Measurements from ENCODE around the gene MLLT10. TPM values are rescaled to one million over a fixed set of nuclear protein-coding genes. Genes with fewer than 3 reads are reported as not detected.
A peak's percentile ranks its signal among the peaks of the same experiment; 100 is the strongest.
"Not testable (repeated sequence)": the region's sequence is repeated elsewhere in the genome, so short reads cannot be mapped to it uniquely, and the experiment has no call there.

MLLT10 gene
- total RNA-seq, 2 experiments from 2014 or later, result 33.9 to 36.2 TPM

DNA sequence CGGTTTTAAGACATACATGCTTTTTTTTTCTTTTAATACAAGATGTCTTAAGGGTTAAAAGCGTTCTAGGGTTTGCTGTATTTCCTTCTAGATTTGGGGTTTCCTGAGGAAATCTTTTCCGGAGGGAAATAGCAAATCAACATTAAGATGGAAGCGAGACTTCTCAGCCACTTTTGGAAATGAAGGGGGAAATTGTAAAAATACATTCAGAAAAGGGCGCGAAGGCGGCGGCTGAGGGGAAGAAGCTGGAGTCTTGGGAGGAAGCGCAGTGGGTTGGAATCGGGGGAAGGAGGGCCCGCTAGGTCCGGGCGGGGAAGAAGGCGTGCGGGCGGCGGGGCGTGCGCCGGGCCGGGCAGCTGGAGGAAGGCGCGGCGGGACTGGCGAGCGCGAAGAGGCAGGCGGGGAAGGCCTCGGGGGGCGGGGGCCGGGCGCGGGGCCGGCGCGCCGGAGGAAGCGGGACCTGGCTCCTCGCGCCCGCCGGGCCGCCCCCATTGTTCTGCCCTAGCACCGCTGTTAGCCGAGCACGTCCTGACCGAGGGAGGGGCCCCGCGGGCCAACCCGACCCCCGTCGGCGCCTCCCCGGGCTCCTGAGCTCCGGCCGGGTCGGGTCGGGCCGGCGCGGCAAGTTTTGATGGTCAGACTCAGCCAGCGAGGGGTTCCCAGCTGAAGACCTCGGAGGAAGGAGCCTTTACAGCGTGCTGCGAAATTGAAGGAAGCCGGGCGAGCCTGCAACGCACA is 7.0 kb upstream of the MLLT10 start:
- H3K4me1 Mint-ChIP-seq, result peaks cover 30% of the 10 kb centered on the region
- no peaks in the 10 kb centered on the region for H3K9me3 Mint-ChIP-seq
- H3K36me3 Mint-ChIP-seq, result no peaks in the 10 kb centered on the region
- DNase-seq, result peak; percentile 56
- H3K27me3 Mint-ChIP-seq, result peaks cover 63% of the 10 kb centered on the region
- H3K27ac Mint-ChIP-seq, result peak overlapping the region; percentile 91
- peak overlapping the region; percentile 87 for H3K4me3 Mint-ChIP-seq

DNA sequence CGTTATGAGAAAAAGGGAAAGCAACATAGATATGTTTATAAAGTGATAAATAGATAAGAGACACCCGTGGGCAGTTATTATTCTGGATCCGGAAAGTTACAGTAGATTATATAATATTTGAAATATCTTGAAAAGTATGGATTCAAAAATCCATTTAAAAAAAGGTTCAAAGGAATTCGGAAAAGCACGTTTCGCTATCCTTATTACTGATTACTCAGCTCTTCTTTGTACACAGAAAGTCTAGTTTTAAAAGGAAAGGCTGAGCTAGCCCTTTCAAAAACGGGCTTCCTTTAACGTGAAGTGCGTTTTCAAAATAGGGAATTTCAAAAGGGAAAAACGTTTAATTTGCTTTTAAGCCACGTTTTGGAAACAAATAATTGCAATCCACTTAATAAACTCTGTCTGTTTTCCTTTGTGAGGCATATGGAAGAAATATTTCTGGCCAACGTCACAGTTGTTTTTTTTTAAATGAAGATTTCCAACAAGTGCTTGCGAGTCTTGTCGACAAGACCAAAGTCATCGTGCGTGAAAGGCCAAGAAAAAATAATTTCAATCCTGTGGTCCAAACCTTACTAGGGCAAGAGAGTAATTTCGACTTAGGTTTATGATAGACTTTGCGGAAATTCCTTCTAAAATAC is 6.3 kb upstream of the MLLT10 start:
- Mint-ChIP-seq H3K27ac (peak overlapping the region; percentile 72), H3K27me3 (peaks cover 60% of the 10 kb centered on the region)

DNA sequence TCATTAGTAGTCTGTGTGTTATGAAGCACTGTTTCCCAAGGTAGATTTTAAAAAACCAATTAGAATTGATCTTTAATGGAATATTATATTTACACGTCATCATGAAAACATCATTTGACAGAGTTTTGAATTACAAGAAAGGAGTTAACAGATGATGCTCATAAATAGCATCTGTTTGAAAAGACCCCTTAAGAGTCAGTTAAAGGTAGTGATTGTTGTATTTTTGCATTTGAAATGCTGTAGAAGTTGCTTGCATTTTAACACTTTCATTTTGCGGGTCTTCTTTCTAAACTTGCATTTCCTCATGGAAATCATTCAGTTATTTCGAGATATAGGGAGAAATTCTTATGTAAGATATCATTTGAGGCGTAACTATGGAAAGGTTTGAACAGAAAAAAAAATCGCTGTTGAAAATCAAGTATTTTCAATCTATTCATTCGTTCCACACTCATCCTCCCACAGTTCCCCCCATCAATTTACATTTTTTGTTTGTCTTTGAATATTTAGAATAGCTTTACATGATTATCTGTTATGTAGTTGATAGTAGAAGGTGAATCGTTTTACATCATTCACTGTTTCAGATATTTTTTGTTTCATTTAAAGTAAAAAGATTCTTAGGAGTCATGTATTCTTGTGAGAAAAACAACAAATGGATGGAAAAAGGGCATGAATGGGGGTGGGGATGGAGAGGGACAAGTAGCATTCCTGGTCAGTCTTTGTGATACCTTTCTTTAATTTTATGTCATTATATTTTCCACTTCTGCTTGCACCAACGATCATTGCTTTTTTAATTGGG is 5.6 kb upstream of the MLLT10 start:
- no peak for DNase-seq
- Mint-ChIP-seq H3K9me3 (no peaks in the 10 kb centered on the region), H3K27ac (no peak overlapping the region), H3K27me3 (peaks cover 53% of the 10 kb centered on the region), H3K4me3 (no peak overlapping the region), H3K36me3 (no peaks in the 10 kb centered on the region), H3K4me1 (peaks cover 38% of the 10 kb centered on the region)

More for the DNA sequence above, 6.3 kb upstream of the MLLT10 start:
- DNase-seq, result no peak
- Mint-ChIP-seq H3K4me1 (peaks cover 31% of the 10 kb centered on the region), H3K9me3 (no peaks in the 10 kb centered on the region), H3K4me3 (peak overlapping the region; percentile 68), H3K36me3 (no peaks in the 10 kb centered on the region)

DNA sequence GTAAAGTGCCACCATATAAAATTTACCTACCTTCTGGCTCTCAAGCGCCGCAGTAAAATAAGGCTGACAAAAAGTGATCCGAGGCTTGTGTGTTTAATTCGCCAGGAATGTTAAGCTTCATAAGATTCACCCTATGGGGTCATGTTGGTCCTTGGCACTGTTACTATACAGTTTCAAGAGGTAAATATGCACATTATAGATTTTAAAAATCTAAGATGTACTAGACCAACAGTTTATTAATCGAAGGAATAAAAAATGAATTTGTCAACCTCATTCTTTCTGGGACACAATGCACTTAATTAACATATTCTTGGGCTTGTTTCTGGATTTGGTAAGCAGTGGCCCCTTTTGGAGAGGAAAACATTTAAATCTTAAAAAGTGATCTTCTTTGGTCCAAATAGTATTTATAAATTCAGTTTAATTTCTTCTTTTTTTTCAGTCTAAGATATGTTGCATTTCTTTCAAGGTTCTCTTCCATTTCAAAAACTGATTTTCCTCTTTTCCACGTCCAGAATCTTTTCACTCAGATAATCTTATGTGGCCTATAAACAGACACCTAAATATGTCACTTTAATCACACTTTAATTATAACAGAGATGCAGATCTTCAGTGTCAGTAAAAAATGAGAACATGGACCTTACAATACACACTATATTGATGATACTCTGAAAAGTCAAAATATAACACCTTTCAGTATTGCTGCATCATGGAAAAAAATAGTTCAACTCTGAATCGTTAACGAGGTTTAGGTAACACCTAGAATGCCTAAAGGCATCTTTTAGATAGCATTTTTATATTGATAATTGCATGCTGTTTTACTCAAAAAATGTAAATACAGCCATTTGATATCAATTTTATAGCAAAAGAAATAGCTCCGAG is 4.8 kb upstream of the MLLT10 start:
- no peaks in the 10 kb centered on the region for H3K36me3 Mint-ChIP-seq
- H3K27me3 Mint-ChIP-seq, result peaks cover 44% of the 10 kb centered on the region
- no peaks in the 10 kb centered on the region for H3K9me3 Mint-ChIP-seq
- DNase-seq, result no peak
- H3K4me3 Mint-ChIP-seq, result no peak overlapping the region
- no peak overlapping the region for H3K27ac Mint-ChIP-seq
- H3K4me1 Mint-ChIP-seq, result peaks cover 39% of the 10 kb centered on the region

DNA sequence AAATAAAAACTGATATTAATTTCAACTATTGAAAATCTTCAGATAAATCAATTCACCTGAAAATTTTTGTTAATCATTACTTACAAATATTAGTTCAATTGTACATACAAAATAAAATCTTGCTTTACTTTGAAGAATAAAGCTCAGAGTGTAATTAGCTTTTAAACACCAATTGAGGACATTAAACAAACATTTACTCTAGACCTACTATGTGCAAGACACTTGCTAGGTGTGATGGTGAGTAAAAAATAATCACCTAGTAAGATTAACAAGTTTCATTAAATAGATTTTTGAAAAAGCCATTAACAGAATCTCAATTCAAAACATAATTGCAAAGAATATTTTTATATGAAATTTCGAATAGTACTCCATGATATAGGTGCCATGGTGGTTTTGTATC is 3.9 kb upstream of the MLLT10 start:
- Mint-ChIP-seq H3K27ac (no peak overlapping the region), H3K9me3 (no peaks in the 10 kb centered on the region), H3K4me3 (no peak overlapping the region), H3K4me1 (peaks cover 32% of the 10 kb centered on the region), H3K27me3 (peaks cover 35% of the 10 kb centered on the region), H3K36me3 (no peaks in the 10 kb centered on the region)
- DNase-seq, result no peak

DNA sequence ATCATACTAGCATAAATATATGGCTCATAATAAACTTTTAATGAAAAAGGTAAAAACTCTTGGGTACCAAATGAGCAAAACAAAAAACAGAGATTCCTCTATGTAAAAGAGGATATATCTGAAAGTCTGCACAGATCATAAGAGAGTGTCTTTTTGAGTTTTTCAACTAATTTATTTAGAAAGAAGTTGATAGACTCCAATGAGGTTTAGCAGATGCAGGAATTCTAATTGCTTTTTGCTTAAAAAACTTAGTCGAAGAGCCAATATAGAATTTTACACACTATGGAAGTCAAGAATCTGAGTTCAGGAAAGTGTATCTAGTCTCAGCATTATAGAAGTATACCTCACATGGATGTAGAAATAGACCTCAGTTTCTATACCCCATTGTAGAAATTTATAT is 3.4 kb upstream of the MLLT10 start:
- peaks cover 31% of the 10 kb centered on the region for H3K4me1 Mint-ChIP-seq
- H3K27ac Mint-ChIP-seq, result no peak overlapping the region
- H3K36me3 Mint-ChIP-seq, result peaks cover 3% of the 10 kb centered on the region
- no peaks in the 10 kb centered on the region for H3K9me3 Mint-ChIP-seq
- DNase-seq, result no peak
- H3K4me3 Mint-ChIP-seq, result no peak overlapping the region
- peaks cover 31% of the 10 kb centered on the region for H3K27me3 Mint-ChIP-seq

DNA sequence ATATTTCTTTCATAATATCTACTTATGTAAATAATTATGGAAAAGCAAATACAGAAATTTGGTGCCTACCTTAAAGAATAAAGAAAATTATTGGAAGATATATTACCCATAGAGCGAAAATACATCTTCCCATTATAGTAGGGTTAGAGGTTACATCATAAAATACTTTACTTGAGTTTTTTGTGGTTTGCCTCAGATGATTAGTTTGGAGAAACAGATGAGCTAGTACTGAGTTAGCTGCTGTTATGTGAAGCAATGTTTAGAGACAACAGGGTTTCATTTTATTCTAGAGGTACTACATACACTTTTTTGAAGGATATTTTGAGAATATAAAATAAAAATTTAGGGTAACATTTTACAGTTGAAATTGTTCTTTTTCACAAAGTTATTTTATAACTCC is 2.9 kb upstream of the MLLT10 start:
- H3K9me3 Mint-ChIP-seq, result no peaks in the 10 kb centered on the region
- H3K36me3 Mint-ChIP-seq, result peaks cover 4% of the 10 kb centered on the region
- peaks cover 27% of the 10 kb centered on the region for H3K27me3 Mint-ChIP-seq
- no peak for DNase-seq
- no peak overlapping the region for H3K27ac Mint-ChIP-seq
- H3K4me3 Mint-ChIP-seq, result no peak overlapping the region
- H3K4me1 Mint-ChIP-seq, result peaks cover 31% of the 10 kb centered on the region

DNA sequence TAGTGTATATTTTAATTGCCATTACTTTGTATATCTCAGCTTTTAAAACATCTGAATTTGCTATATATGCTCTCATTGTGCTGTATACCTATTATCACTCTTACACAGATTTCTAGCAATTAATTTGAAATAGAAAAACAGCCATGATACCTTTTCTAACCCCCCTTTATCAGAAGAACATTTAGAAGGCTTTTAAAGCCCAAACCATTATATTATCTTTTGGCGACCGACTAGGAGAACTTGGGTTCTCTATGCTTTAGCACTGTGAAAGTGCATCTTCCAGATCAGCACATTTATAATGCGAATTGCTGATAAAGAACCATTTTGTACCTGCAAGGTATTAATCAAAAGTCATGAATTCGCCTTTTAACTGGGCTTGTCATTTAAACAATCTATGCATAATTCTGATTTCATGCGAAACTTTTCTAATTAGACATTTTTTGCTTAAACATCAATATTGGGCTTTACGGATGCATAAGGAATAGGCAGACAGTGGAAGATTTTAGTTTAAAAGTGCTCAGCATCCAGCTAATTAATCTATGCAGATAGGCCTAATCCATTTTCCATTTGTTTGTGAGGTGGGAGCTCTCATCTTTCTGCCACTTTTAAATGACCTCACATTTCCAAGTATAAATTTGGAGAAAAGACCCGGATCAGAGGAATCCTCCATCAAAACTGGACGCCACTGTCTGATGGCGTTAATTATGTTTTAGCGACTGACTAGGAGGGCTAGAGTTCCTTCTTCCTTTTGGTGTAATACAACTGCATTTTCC is 1.2 kb upstream of the MLLT10 start:
- H3K4me3 Mint-ChIP-seq, result peak overlapping the region; percentile 83
- H3K9me3 Mint-ChIP-seq, result no peaks in the 10 kb centered on the region
- H3K27me3 Mint-ChIP-seq, result peaks cover 13% of the 10 kb centered on the region
- no peak for DNase-seq
- peaks cover 9% of the 10 kb centered on the region for H3K36me3 Mint-ChIP-seq
- peaks cover 22% of the 10 kb centered on the region for H3K4me1 Mint-ChIP-seq
- peak overlapping the region; percentile 93 for H3K27ac Mint-ChIP-seq

DNA sequence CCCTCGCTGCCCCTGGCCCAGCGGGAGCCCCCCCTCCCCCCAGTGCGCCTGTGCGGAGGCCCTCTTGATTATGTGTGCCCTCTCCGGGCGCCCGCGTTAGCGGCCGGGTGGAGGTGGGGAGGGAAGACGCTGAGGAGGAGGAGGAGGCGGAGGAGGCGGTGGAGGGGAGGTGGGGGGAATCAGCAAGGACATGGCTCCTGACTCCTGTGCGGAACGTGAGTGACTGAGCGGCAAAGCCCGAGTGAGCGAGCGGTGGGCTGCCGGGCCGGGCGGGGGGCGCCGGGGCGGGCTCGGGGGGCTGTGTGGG is 201 bp downstream of the MLLT10 start:
- no peak for DNase-seq
- H3K27ac Mint-ChIP-seq, result peak overlapping the region; percentile 78
- no peaks in the 10 kb centered on the region for H3K9me3 Mint-ChIP-seq
- peaks cover 12% of the 10 kb centered on the region for H3K36me3 Mint-ChIP-seq
- H3K4me3 Mint-ChIP-seq, result peak overlapping the region; percentile 82
- H3K4me1 Mint-ChIP-seq, result peaks cover 17% of the 10 kb centered on the region
- H3K27me3 Mint-ChIP-seq, result peaks cover 5% of the 10 kb centered on the region

DNA sequence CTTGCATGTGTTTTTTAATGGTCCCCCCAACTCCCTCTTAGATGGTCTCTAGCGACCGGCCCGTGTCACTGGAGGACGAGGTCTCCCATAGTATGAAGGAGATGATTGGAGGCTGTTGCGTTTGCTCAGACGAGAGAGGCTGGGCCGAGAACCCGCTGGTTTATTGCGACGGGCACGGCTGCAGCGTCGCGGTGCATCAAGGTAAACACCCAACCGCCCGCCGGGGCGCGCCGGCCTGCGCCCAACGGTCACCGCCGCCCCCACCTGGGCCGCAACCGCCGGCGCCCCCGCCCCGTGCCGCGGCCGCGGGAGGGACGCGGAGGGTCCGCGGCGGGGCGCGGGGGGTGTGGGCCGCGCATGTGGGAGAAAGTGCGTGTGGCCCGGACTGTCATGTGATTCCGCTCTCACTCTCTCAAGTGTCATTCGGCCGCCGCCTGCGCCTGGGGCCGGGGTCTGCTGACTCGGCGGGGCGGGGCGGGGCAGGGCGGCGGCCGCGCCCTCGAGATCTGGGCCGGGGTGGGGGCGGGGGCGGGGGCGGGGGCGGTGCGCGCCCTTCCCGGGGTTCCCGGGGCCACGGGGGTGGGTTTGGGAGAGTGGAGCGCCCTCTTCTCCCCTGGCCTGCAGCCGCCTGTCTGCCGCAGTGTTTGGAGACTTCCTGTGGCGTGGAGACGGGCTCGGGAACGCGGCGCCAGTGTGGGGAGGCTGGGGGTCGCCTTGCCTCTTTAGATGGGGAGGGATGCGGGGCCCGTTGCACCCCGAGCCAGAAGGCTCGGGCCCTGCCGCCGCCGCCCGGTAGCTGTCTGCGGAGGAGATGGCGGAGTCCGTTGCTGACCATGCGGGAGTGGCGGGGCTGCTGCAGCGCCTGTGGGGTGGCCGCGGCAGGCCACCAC is 817 bp downstream of the MLLT10 start:
- peak overlapping the region; percentile 78 for H3K27ac Mint-ChIP-seq
- peak; percentile 51 for DNase-seq
- no peaks in the 10 kb centered on the region for H3K27me3 Mint-ChIP-seq
- peaks cover 17% of the 10 kb centered on the region for H3K36me3 Mint-ChIP-seq
- no peaks in the 10 kb centered on the region for H3K9me3 Mint-ChIP-seq
- H3K4me3 Mint-ChIP-seq, result peak overlapping the region; percentile 82
- peaks cover 14% of the 10 kb centered on the region for H3K4me1 Mint-ChIP-seq

DNA sequence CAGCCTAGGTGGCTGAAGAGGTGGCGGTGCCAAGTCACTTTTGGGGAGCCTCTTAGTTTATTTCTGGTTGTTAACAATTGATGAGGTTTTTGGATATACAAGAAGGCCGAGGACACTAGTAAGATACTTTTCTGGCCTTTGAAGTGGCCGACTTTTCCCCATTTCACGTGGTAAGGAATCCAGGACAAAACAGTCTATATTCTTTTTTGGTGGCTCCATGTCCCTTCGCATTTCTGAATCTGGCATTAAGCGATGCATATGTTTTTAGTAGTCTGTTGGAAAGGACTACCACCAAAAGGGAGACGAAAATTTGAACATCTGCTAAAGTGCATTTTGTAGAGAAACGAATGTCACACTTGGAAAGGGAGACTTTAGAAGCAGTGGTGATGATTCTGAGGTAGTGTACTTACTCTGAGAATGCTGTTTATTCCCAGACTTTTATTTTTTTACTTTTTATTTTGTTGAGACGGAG is 1.5 kb downstream of the MLLT10 start:
- no peaks in the 10 kb centered on the region for H3K9me3 Mint-ChIP-seq
- peak overlapping the region; percentile 75 for H3K4me3 Mint-ChIP-seq
- H3K4me1 Mint-ChIP-seq, result peaks cover 14% of the 10 kb centered on the region
- peak overlapping the region; percentile 65 for H3K27ac Mint-ChIP-seq
- H3K27me3 Mint-ChIP-seq, result no peaks in the 10 kb centered on the region
- peaks cover 20% of the 10 kb centered on the region for H3K36me3 Mint-ChIP-seq
- DNase-seq, result no peak

DNA sequence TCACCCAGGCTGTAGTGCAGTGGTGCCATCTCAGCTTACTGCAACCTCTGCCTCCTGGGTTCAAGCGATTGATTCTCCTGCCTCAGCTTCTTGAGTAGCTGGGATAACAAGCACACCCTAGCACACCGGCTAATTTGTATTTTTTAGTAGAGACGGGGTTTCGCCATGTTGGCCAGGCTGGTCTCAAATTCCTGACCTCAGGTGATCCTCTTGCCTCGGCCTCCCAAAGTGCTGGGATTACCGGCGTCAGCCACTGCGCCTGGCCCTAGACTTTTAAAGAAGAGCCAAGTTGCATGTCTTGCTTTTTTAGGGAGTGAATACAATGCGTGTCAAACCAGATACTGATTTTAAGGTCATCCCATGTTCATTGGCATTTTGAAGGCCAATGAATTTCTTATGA is 1.9 kb downstream of the MLLT10 start:
- Mint-ChIP-seq H3K36me3 (peaks cover 23% of the 10 kb centered on the region), H3K4me1 (peaks cover 14% of the 10 kb centered on the region), H3K4me3 (peak overlapping the region; percentile 75)
- DNase-seq, H3K27ac Mint-ChIP-seq, H3K9me3 Mint-ChIP-seq, H3K27me3 Mint-ChIP-seq: not testable (repeated sequence)

DNA sequence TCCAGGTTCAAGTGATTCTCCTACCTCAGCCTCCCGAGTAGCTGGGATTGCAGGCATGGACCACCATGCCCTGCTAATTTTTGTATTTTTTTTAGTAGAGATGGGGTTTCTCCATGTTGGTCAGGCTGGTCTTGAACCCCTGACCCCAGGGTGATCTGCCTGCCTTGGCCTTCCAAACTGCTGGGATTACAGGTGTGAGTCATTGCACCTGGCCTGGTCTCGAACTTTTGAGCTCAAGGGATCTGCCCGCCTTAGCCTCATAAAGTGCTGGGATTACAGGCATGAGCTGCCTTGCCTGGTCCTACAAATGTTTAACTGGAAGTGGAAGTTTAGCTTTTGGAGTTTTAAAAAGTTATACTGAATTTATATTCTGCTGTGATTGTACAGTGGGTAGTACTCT is 2.8 kb downstream of the MLLT10 start:
- Mint-ChIP-seq H3K27ac (no peak overlapping the region), H3K4me1 (peaks cover 12% of the 10 kb centered on the region), H3K36me3 (peaks cover 28% of the 10 kb centered on the region), H3K9me3 (no peaks in the 10 kb centered on the region), H3K4me3 (no peak overlapping the region), H3K27me3 (no peaks in the 10 kb centered on the region)
- DNase-seq, result no peak

All from activated naive CD8-positive, alpha-beta T cell treated with anti-CD3 and anti-CD28 coated beads for 36 hours (primary cell).